GM23248 (cell line): Measurements from ENCODE around the gene MICB.
"Not testable (repeated sequence)": the region's sequence is repeated elsewhere in the genome, so short reads cannot be mapped to it uniquely, and the experiment has no call there.

Experiments
- EZH2 ChIP-seq: fragments of 200-600 bp; sonication (generic); IDR thresholded peaks from 2 replicates; pipeline ENCODE4 v1.6.1; 2018; ENCODE audit warnings: antibody characterized with exemption, mild to moderate bottlenecking; ENCODE audit not compliant: insufficient read depth, poor library complexity, severe bottlenecking
- EZH2phosphoT487 ChIP-seq: fragments of 200-600 bp; sonication (generic); IDR thresholded peaks from 2 replicates; pipeline ENCODE4 v1.6.1; 2018; ENCODE audit warnings: antibody characterized with exemption, moderate library complexity, mild to moderate bottlenecking, low read depth; ENCODE audit not compliant: insufficient read depth

GRCh38 chr6:31487674-31488073, 10.3 kb upstream of the MICB start:
- TF ChIP-seq EZH2, EZH2phosphoT487: not testable (repeated sequence)
